ENCODE data around the gene SLC25A39.
"Not testable (repeated sequence)": the region's sequence is repeated elsewhere in the genome, so short reads cannot be mapped to it uniquely, and the experiment has no call there.

SLC25A39 gene

GRCh38 chr17:44324571-44325275, at the start of gene SLC25A39:
Gene SLC25A39, minus strand, starts transcription at chr17:44324823. Its CDS starts 1,261 bp downstream, at chr17:44323562.
- peak; percentile 91 for DNase-seq

GRCh38 chr17:44372036-44372435, 47.4 kb upstream of the SLC25A39 start:
- DNase-seq = no peak

GRCh38 chr17:44369414-44370023, 44.9 kb upstream of the SLC25A39 start:
- DNase-seq = not testable (repeated sequence)

GRCh38 chr17:44368391-44369243, 44.0 kb upstream of the SLC25A39 start:
- not testable (repeated sequence) for DNase-seq

- DNase-seq = no peak
Measured at GRCh38 chr17:44367231-44367979, 42.8 kb upstream of the SLC25A39 start.

- DNase-seq = not testable (repeated sequence)
Measured at GRCh38 chr17:44365051-44365450, 40.4 kb upstream of the SLC25A39 start.

- peak; percentile 34 for DNase-seq
Measured at GRCh38 chr17:44363613-44364159, 39.1 kb upstream of the SLC25A39 start, which contains the start of gene FAM171A2. Gene FAM171A2, minus strand, starts transcription at chr17:44363853. Its CDS starts 139 bp downstream, at chr17:44363714.

GRCh38 chr17:44362949-44363612, 38.5 kb upstream of the SLC25A39 start:
- DNase-seq = no peak

- no peak for DNase-seq
Measured at GRCh38 chr17:44362459-44362948, 37.9 kb upstream of the SLC25A39 start.

- no peak for DNase-seq
Measured at GRCh38 chr17:44361292-44362260, 37.0 kb upstream of the SLC25A39 start.

- peak; percentile 15 for DNase-seq
Measured at GRCh38 chr17:44360826-44361225, 36.2 kb upstream of the SLC25A39 start.

GRCh38 chr17:44360144-44360533, 35.5 kb upstream of the SLC25A39 start:
- no peak for DNase-seq

- DNase-seq = no peak
Measured at GRCh38 chr17:44359458-44360143, 35.0 kb upstream of the SLC25A39 start.

- no peak for DNase-seq
Measured at GRCh38 chr17:44359006-44359405, 34.4 kb upstream of the SLC25A39 start.

GRCh38 chr17:44358066-44358465, 33.4 kb upstream of the SLC25A39 start:
- no peak for DNase-seq

GRCh38 chr17:44356241-44356640, 31.6 kb upstream of the SLC25A39 start:
- DNase-seq = no peak

- no peak for DNase-seq
Measured at GRCh38 chr17:44355642-44356099, 31.0 kb upstream of the SLC25A39 start.

GRCh38 chr17:44354582-44355561, 30.2 kb upstream of the SLC25A39 start:
- no peak for DNase-seq
